GM21360 (cell line): ENCODE measurements around the gene MCF2L.
A peak's percentile ranks its signal among the peaks of the same experiment; 100 is the strongest.

ENCODE experiments used
- ATAC-seq: cut with Tn5 transposase; IDR thresholded peaks from one replicate; pipeline ENCODE4 v1.9.1; 2021; ENCODE audit warnings: mild to moderate bottlenecking, moderate library complexity; ENCODE audit not compliant: unreplicated experiment

The MCF2L gene

GRCh38 chr13:112962911-112963625 is 5.9 kb upstream of the MCF2L start:
- ATAC-seq: no peak

GRCh38 chr13:112963641-112964040 is 5.4 kb upstream of the MCF2L start:
- no peak for ATAC-seq

GRCh38 chr13:112964971-112965492 is 4.0 kb upstream of the MCF2L start:
- ATAC-seq: no peak

GRCh38 chr13:112965573-112966115 is 3.4 kb upstream of the MCF2L start:
- ATAC-seq: no peak

GRCh38 chr13:112966776-112967175 is 2.2 kb upstream of the MCF2L start:
- no peak for ATAC-seq

- ATAC-seq: no peak
Observed at GRCh38 chr13:112967686-112968379, 1.2 kb upstream of the MCF2L start.

GRCh38 chr13:112968380-112968909 is 569 bp upstream of the MCF2L start:
- peak; percentile 30 for ATAC-seq

- no peak for ATAC-seq
Observed at GRCh38 chr13:112969692-112970338, 801 bp downstream of the MCF2L start.

GRCh38 chr13:112970552-112971287 is 1.7 kb downstream of the MCF2L start:
- ATAC-seq: no peak

GRCh38 chr13:112971288-112971643 is 2.3 kb downstream of the MCF2L start:
- no peak for ATAC-seq

GRCh38 chr13:112972258-112972657 is 3.2 kb downstream of the MCF2L start:
- ATAC-seq: no peak

- ATAC-seq: no peak
Observed at GRCh38 chr13:112972867-112973576, 4.0 kb downstream of the MCF2L start.

- ATAC-seq: no peak
Observed at GRCh38 chr13:112973577-112973951, 4.5 kb downstream of the MCF2L start.

GRCh38 chr13:112974125-112974524 is 5.1 kb downstream of the MCF2L start:
- no peak for ATAC-seq

- ATAC-seq: no peak
Observed at GRCh38 chr13:112974671-112975070, 5.7 kb downstream of the MCF2L start.

- no peak for ATAC-seq
Observed at GRCh38 chr13:112975401-112975939, 6.5 kb downstream of the MCF2L start.

GRCh38 chr13:112976526-112976925 is 7.5 kb downstream of the MCF2L start:
- no peak for ATAC-seq

- ATAC-seq: no peak
Observed at GRCh38 chr13:112977091-112977490, 8.1 kb downstream of the MCF2L start.

GRCh38 chr13:112977525-112977924 is 8.5 kb downstream of the MCF2L start:
- ATAC-seq: no peak
